ENCODE measurements around the gene SLC2A4. TPM values are rescaled to one million over a fixed set of nuclear protein-coding genes. Genes with fewer than 3 reads are reported as not detected.
A peak's percentile ranks its signal among the peaks of the same experiment; 100 is the strongest.

Gene SLC2A4
- total RNA-seq, 1 donor from 2014 or later = 4.9 TPM

GRCh38 chr17:7304179-7304578 is 22.7 kb downstream of the SLC2A4 start:
- Histone ChIP-seq H3K4me1 (peaks cover 0 to 9% of the 10 kb centered on the region in 2 donors), H3K9me3 (no peaks in the 10 kb centered on the region), H3K27me3 (no peaks in the 10 kb centered on the region), H3K27ac (no peak overlapping the region), H3K4me3 (no peak overlapping the region), H3K36me3 (no peaks in the 10 kb centered on the region)
- TF ChIP-seq, protein P1, sequence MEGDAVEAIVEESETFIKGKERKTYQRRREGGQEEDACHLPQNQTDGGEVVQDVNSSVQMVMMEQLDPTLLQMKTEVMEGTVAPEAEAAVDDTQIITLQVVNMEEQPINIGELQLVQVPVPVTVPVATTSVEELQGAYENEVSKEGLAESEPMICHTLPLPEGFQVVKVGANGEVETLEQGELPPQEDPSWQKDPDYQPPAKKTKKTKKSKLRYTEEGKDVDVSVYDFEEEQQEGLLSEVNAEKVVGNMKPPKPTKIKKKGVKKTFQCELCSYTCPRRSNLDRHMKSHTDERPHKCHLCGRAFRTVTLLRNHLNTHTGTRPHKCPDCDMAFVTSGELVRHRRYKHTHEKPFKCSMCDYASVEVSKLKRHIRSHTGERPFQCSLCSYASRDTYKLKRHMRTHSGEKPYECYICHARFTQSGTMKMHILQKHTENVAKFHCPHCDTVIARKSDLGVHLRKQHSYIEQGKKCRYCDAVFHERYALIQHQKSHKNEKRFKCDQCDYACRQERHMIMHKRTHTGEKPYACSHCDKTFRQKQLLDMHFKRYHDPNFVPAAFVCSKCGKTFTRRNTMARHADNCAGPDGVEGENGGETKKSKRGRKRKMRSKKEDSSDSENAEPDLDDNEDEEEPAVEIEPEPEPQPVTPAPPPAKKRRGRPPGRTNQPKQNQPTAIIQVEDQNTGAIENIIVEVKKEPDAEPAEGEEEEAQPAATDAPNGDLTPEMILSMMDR (IDR thresholded peaks at IDR 0.05) = no peak
- DNase-seq (ENCODE audit: low spot score in 2 of 2) = no peak
- intact Hi-C loops (cut with DNase I) = no loop called here

- intact Hi-C loops (cut with DNase I) = loop anchor here (1.0 to 5.0 kb wide), 3 partner anchors 54 to 380 kb away; partner anchors contain the start of genes ELP5, PHF23, TP53 and WRAP53
- TF ChIP-seq, protein P1 (IDR thresholded peaks at IDR 0.05) = no peak
- peak; percentile 98 to 99 for DNase-seq (ENCODE audit: low spot score in 2 of 2)
- H3K4me1 ChIP-seq = peaks cover 3 to 26% of the 10 kb centered on the region in 2 donors
- no peaks in the 10 kb centered on the region for H3K9me3 ChIP-seq
- H3K27ac ChIP-seq = peak within 1 kb of the TSS; percentile 97 to 100
- peaks cover 25 to 27% of the 10 kb centered on the region in 2 donors for H3K36me3 ChIP-seq
- no peaks in the 10 kb centered on the region for H3K27me3 ChIP-seq
- peak within 1 kb of the TSS; percentile 76 to 99 for H3K4me3 ChIP-seq
Measured at GRCh38 chr17:7306911-7307685, 25.6 kb downstream of the SLC2A4 start, which contains the start of gene EIF5A. EIF5A (plus strand) TSS chr17:7307628; CDS start chr17:7309636, 2,008 bp downstream.

- Histone ChIP-seq H3K36me3 (peaks cover 34 to 35% of the 10 kb centered on the region in 2 donors), H3K27me3 (no peaks in the 10 kb centered on the region), H3K4me1 (peaks cover 3 to 28% of the 10 kb centered on the region in 2 donors), H3K4me3 (peak overlapping the region; percentile 76 to 99), H3K27ac (peak overlapping the region; percentile 97 to 100), H3K9me3 (no peaks in the 10 kb centered on the region)
- intact Hi-C loops (cut with DNase I) = loop anchor here (1.0 to 5.0 kb wide), 4 partner anchors 43 to 379 kb away; partner anchors contain the start of genes ELP5, PHF23, TP53 and WRAP53
- DNase-seq (ENCODE audit: low spot score in 2 of 2) = no peak
- TF ChIP-seq, protein P1 (IDR thresholded peaks at IDR 0.05) = no peak
Measured at GRCh38 chr17:7307686-7308624, 26.4 kb downstream of the SLC2A4 start.

DNA sequence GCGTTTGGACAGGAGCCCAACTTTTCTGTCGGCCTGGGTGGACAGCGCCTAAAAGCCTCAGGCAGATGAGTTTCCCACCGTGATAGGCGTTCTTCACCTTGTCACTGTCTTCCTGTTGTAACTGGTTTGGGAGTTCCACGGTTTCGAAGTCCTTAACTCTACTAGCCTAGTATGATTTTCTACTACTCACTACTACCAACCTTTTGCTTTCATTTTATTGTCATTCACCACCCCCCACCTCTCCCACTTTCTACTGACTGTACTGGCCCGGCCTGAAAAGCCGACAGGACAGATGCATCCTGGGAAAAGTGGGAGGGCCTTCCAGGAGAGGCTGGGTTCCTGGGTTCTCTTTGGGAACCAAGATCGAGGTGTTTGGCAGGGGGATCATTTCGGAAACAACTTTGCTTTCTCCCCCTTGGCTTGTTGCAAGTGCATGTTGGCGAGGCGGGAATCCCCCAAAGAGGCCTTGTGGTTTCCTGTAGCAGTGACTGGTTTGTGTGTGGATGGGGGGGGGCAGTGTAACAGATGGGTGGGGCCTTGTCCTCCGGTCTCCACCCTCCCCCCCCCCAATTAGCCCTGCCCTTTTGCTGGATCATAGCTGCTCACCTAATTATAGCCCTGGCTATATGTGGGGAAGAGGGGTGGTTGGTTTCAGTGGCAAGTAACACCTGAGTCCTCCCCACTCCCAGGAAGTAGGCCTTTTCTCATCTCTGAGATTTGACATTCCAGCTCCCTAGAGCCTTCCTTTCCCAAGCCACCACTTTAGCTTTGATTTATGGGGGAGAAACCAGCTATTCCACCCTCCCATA is 27.3 kb downstream of the SLC2A4 start:
- Histone ChIP-seq H3K4me1 (peaks cover 6 to 37% of the 10 kb centered on the region in 2 donors), H3K4me3 (peak overlapping the region; percentile 76 to 99), H3K27me3 (no peaks in the 10 kb centered on the region), H3K9me3 (no peaks in the 10 kb centered on the region), H3K27ac (peak overlapping the region; percentile 97 to 100), H3K36me3 (peaks cover 43 to 44% of the 10 kb centered on the region in 2 donors)
- peak in 1 of 2 donors; percentile 88 for DNase-seq (ENCODE audit: low spot score in 2 of 2)
- TF ChIP-seq, protein P1 (IDR thresholded peaks at IDR 0.05) = no peak
- intact Hi-C loops (cut with DNase I) = loop anchor here (2.0 to 5.0 kb wide), 2 partner anchors 42 to 378 kb away; partner anchors contain the start of genes TP53 and WRAP53
